Vagina (tissue), 2 donors: ENCODE data around the gene WARS2.

Experiments used
- CTCF ChIP-seq, 3 experiments: fragments of 450-650 bp in 2 of 3; fragments of 200-600 bp in 1 of 3; sonication (generic) in 1 of 3; IDR thresholded peaks; one replicate each; pipeline ENCODE4 v1.5.1; 2017 to 2019; ENCODE audit warnings: antibody characterized with exemption in 3 of 3, mild to moderate bottlenecking in 2 of 3, moderate library complexity in 2 of 3
- POLR2A ChIP-seq, 2 donors: fragments of 450-650 bp; IDR thresholded peaks; one replicate each; pipeline ENCODE4 v1.6.1; 2017; ENCODE audit warnings: antibody characterized with exemption in 2 of 2, mild to moderate bottlenecking in 2 of 2, moderate library complexity in 2 of 2

GRCh38 chr1:119160866-119161265, 20.4 kb upstream of the WARS2 start:
- TF ChIP-seq POLR2A (IDR thresholded peaks at IDR 0.05), result no peak
- TF ChIP-seq CTCF (IDR thresholded peaks at IDR 0.05), result no peak
